Renal pelvis (tissue), 4 donors: ENCODE results near the gene TK1. TPM values are rescaled to one million over a fixed set of nuclear protein-coding genes. Genes with fewer than 3 reads are reported as not detected.
"Not testable (repeated sequence)": the region's sequence is repeated elsewhere in the genome, so short reads cannot be mapped to it uniquely, and the experiment has no call there.

ENCODE experiments used
- DNase-seq: peaks from one replicate; pipeline ENCODE4 v3.0.0-alpha.2; 2013
- polyA plus RNA-seq, 3 donors: library from polyadenylated mRNA; unstranded; fragments of 120-200 nt; gene quantifications; one replicate each; pipeline ENCODE4 v1.2.1, GENCODE V29; 2013; ENCODE audit not compliant: insufficient read length in 3 of 3

TK1 gene
- polyA plus RNA-seq, 3 donors: 32.5 to 38.5 (median 33.1) TPM

GRCh38 chr17:78163881-78164747 lies 22.7 kb downstream of the TK1 start:
- DNase-seq: no peak

DNA sequence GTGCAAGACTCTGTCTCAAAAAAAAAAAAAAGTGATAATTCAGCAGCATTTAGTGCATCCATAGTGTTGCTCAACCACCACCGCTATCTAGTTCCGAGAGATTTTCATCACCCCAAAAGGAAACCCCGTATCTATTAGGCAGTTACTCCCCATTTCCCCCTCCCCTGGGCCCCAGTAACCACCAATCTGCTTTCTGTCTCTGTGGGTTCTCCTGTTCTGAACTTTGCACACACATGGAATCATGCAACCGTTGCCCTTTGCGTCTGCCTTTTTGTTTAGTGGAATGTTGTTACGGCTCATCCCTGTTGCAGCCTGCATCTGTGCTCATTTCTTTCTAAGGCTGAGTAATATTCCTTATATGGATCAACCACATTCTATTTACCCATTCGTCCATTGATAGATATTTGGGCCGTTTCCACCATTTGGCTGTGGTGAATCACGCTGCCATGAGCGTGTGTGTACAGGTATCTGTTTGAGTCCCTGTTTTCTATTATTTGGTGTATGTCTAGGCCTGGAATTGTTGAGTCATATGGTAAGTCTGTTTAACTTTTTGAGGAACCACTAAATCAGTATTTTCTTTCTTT lies 27.2 kb downstream of the TK1 start:
- no peak for DNase-seq

DNA sequence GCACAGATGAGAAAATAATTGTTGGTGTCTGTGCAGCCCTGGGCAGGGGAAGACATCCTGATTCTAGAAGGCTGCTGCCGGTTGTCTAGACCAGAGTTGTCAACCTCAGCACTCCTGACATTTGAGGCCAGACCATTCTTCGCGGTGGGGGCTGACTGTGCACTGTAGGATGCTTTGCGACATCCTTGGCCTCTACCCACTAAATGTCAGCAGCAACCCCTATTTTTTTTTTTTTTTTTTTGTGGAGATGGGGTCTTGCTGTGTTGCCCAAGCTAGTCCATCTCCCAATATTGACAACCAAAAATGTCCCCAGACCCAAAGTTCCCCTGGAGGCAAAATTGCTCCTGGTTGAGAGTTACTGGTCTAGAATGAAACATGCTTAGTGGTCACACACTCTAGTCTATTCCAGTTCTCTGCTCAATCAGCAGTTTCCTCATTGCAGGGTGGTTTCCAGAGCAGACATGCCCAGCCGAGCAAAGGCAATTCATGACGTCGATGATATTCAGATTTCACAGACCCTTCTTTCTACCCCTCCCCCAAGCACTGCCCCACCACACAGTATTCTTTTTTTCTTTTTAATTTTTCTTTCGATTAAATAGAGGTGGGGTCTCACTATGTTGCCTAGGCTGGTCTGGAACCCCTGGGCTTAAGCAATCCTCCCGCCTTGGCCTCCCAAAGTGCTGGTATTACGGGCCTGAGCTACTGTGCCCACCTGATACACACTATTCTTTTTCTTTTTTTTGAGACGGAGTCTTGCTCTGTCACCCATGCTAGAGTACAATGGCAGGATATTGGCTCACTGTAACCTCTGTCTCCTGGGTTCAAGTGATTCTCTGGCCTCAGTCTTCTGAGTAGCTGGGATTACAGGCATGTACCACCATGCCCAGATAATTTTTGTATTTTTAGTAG lies 31.7 kb downstream of the TK1 start:
- DNase-seq: no peak

- DNase-seq: no peak
These were observed 35.3 kb downstream of the TK1 start for GRCh38 chr17:78151514-78152008.

DNA sequence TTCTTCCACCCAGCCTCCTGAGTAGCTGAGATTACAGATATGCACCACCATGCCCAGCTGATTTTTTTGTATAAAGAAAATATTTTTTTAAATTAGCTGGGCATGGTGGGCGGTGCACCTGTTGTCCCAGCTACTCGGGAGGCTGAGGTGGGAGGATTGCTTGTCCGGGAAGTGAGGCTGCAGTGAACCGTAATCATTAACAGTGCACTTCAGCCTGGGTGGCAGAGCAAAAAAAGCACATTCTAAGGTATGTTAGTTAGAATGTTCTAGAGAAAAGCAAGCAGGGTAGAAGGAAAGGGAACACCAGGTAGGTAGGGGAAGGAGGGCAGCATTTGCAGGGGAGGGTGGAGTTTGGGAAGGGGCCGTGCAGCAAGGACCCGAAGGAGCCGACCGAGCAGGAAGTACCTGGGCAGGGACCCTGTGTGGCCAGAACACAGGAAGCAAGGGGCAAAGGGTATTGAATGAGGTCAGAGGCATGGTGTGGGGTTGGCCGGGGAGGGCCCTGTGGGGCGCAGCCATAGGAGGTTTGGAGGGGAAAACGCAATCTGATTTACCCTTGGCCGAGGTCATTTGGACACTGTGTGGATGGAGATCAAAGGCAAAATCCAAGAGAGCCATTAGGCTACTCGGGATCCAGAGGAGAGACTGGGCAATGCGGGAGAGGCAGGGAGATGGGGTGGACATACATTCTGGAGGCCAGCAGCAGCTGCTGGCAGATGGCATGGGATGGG lies 38.4 kb downstream of the TK1 start:
- no peak for DNase-seq

DNA sequence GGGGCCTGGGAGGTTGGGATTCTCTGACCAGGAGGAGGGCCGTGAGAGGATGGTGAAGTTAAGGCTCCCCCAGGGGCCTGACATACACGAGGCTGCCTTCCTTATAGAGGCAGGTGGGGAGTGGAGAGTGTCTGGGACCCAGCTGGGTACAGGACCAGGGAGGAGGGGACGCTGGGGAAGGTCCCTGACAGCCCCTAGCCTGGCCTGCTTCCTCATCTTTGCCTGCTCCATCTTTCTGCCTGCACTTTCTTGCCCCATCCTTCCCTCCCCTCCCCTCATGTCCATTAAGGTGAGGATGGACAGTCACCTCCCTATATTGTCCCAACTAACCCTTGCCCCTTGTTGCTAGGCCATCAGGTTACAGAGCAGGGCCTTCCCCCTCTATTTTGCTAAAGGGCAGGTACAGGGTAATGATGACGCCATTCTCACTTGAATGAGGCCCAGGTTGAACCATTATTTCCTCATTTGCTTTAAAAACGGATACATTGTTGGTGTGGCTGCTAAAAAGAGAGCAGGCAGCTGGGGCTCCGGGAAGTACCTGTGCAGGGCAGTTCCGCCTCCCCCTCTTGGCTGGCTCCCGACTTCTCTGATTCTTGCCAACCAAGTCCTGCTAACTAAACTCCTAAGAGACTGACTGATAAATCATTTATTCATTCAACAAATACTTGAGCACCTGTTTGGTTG lies 39.4 kb downstream of the TK1 start:
- DNase-seq: no peak

GRCh38 chr17:78146881-78147280 lies 40.0 kb downstream of the TK1 start:
- no peak for DNase-seq

GRCh38 chr17:78146471-78146869 lies 40.4 kb downstream of the TK1 start:
- no peak for DNase-seq

DNA sequence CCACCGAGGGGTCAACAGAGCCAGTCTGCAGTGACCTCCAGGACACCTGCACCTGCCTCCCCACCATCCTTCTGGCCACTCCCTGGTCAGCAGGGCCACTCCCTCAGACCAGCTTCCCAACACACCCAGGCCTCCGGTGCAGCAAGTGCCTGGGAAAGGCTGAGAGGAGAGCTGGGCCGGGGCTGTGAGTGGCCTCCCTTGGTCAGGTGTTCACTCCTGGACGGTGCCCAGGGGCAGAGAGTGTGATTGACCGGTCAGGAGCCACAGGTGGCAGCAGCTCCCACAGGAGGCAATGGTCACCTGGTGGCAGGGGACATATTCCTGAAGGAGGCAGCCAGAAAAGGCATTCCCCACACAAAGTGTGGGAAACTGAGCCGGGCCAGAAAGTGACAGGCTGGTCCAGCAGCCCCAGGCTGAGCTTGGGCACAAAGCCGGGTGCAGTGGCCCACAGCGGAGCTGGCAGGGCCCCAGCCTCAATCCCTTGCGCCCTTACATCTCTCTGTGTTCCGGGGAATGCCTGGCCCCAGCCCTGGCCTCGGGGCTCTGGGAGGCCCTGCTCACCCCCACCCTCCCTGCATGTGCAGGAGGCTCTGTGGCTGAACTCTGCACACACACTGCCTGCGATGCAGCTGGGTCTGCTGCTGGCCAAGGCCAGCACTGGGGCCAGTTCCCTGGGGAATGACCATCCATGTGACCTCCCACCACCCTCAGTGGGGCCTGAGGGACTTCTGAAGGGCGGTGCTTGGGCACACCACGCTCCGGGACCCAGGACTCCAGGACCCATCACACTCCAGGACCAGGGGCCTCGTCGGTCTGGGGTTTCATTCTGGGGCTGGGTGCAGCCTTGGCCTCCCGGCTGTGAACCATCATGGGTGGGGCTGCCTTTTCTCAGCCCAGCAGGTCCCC lies 41.9 kb downstream of the TK1 start:
- DNase-seq: no peak

GRCh38 chr17:78144147-78144719 lies 42.6 kb downstream of the TK1 start:
- DNase-seq: peak; percentile 77

DNA sequence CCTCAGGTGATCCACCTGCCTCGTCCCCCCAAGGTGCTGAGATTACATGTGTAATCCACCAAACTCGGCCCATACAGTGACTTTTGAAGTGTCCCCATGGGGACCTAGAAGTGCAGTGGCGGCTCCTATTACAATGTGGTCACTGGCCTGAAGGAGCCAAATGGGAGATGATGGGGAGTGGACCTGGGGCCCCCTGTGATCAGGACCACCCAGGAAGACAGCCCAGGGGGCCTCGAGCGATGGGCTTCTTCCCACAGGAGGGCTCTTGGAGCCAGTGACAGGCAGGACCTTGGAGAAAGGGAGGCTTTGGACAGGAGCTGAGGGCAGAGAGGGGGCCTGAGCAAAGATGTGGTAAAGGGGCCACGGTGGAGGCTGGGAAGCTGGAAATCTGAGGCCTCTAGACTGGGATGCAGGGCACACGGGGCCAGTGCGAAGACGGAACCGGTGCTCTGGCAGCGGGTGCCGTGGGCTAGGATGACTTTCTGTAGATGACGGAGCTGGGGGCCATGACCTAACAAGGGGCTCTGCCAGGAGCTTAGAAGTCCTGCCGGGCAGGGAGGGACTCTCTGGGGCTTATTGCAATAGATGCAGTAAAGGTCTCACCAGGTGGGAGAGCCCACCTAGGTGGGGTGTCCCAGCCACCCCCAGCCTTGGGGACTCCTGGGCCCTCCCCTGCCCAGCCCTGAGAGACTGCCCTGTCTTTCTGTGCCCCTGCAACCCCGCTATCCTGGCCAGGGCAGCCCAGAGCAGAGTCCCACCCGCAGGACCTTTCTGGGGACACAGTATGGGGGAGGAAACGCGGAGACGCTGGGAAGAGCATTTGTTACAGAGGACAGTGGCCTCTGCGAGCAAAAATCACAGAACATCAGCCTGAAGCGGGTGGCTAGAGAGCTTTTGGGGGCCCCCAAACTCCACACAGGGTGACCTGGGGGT lies 43.4 kb downstream of the TK1 start:
- DNase-seq: no peak

GRCh38 chr17:78142119-78142861 lies 44.6 kb downstream of the TK1 start:
- DNase-seq: no peak

GRCh38 chr17:78141437-78142118 lies 45.3 kb downstream of the TK1 start:
- no peak for DNase-seq

GRCh38 chr17:78140169-78141051 lies 46.4 kb downstream of the TK1 start:
- peak; percentile 72 for DNase-seq

- DNase-seq: not testable (repeated sequence)
These were observed 47.0 kb downstream of the TK1 start for GRCh38 chr17:78139861-78140168.
